Heart right ventricle (tissue), 16 donors: Measurements from ENCODE around the gene ZNF8. TPM values are rescaled to one million over a fixed set of nuclear protein-coding genes. Genes with fewer than 3 reads are reported as not detected.
A peak's percentile ranks its signal among the peaks of the same experiment; 100 is the strongest.
"Not testable (repeated sequence)": the region's sequence is repeated elsewhere in the genome, so short reads cannot be mapped to it uniquely, and the experiment has no call there.

Experiments used
- ATAC-seq, 8 donors: fragments of 200-7000 bp; cut with Tn5 transposase; one replicate each; pipeline ENCODE4 v1.9.1; 2020; ENCODE audit warnings: mild to moderate bottlenecking in 8 of 8, moderate library complexity in 8 of 8, moderate number of reproducible peaks in 1 of 8
- DNase-seq, 2 donors: peaks; one replicate each; pipeline ENCODE4 v3.0.0-alpha.2; 2020
- H3K27ac ChIP-seq, 10 donors: fragments of 200-600 bp; sonication (generic) in 2 of 10; one replicate each; pipeline versions ENCODE4 v1.5.0 to v1.8.0; 2020 to 2022; ENCODE audit warnings: mild to moderate bottlenecking in 3 of 10
- H3K27me3 ChIP-seq, 7 donors: fragments of 200-600 bp; one replicate each; pipeline ENCODE4 v1.8.0; 2021 to 2022; ENCODE audit warnings: mild to moderate bottlenecking in 2 of 7
- H3K36me3 ChIP-seq, 9 donors: fragments of 200-600 bp; sonication (generic) in 1 of 9; one replicate each; pipeline versions ENCODE4 v1.5.0 to v1.8.0; 2020 to 2022; ENCODE audit warnings: mild to moderate bottlenecking in 2 of 9
- H3K4me1 ChIP-seq, 9 donors: fragments of 200-600 bp; sonication (generic) in 1 of 9; one replicate each; pipeline versions ENCODE4 v1.5.0 to v1.8.0; 2020 to 2022; ENCODE audit warnings: mild to moderate bottlenecking in 4 of 9
- H3K4me3 ChIP-seq, 10 donors: fragments of 200-600 bp; sonication (generic) in 2 of 10; one replicate each; pipeline versions ENCODE4 v1.5.0 to v1.8.0; 2020 to 2022; ENCODE audit warnings: mild to moderate bottlenecking in 7 of 10, moderate library complexity in 2 of 10
- H3K9me3 ChIP-seq, 11 donors: fragments of 200-600 bp in 10 of 11; sonication (generic) in 2 of 11; one replicate each; pipeline versions ENCODE4 v1.5.0 to v1.8.0; 2013 to 2022; ENCODE audit warnings: mild to moderate bottlenecking in 2 of 11, control low read depth in 1 of 11, moderate library complexity in 1 of 11
- CTCF ChIP-seq, 9 donors: fragments of 200-600 bp; sonication (generic) in 2 of 9; IDR thresholded peaks; one replicate each; pipeline versions ENCODE4 v1.5.0 to v1.8.0; 2021 to 2022; ENCODE audit warnings: antibody characterized with exemption in 9 of 9, mild to moderate bottlenecking in 5 of 9, moderate library complexity in 1 of 9
- WGBS, 2 donors: extraction: QIAGEN DNeasy Blood & Tissue Kit; methylation state at CpG; one replicate each; pipeline ENCODE4 v1.1.7; 2013; ENCODE audit warnings: inconsistent platforms in 1 of 2; 5-methylcytosine and 5-hydroxymethylcytosine counted together
- intact Hi-C, 10 donors: fragments of 100-400 bp; cut with DNase I; formaldehyde crosslinking; loops; one replicate each; pipeline versions ENCODE4 v1.11.1 to v1.14.2; 2022
- polyA plus RNA-seq, 2 donors: library from polyadenylated mRNA; stranded (reverse); fragments of 200-250 nt; gene quantifications; one replicate each; pipeline ENCODE4 v1.2.3, GENCODE V29; 2013
- total RNA-seq, 10 donors: library from RNA; stranded (reverse); fragmentation: NEBNext Ultra II Directional in 3 of 10; extraction: Animal tissue kit (Norgen Biotek cat#: 25700) in 3 of 10; gene quantifications; one replicate each; pipeline versions ENCODE4 v1.2.1 to v1.2.4, GENCODE V29; 2021 to 2023
- donor health status: Arrhythmogenic right ventricular cardiomyopathy.
- donor health status: ischemic (EF 13 %, LVEDD 7.1; RV severe dilation, severe dysfunction).
- donor health status: healthy with polysubstance abuse.
- donor health status: DM: no; HTN: yes; CAD: no.
- donor health status: DM: no; HTN: no; CAD: no.
- donor health status: ischemic (EF 25% LVEDD 6.9; RV normal size, moderate dysfunction).
- donor health status: ischemic (EF 25% LVEDD 5.7; RV mildly dilated, moderate dysfunction).
- donor health status: healthy.
- donor health status: DM: yes; HTN: yes; CAD: no.
- donor health status: Ischemic cardiomyopathy.
- donor health status: ischemic (EF 35%, LVEDD 5.7; RV mildly dilated, moderate dysfunction).
- donor health status: nonischemic (EF 11% LVEDD 7.7; RV severe dilation, severe dysfunction).
- donor health status: DM: yes; HTN: yes; CAD: no.
- donor health status: PGD.
- donor health status: ischemic (EF 29% LVEDD 5.4; RV normal size, mild dysfunction).
- donor health status: nonischemic (EF 23%, LVEDD 6.1; RV moderate dilation, normal function).

ZNF8 gene
- total and polyA plus RNA-seq, 12 donors: 1.4 to 6.2 (median 5.3) TPM

DNA sequence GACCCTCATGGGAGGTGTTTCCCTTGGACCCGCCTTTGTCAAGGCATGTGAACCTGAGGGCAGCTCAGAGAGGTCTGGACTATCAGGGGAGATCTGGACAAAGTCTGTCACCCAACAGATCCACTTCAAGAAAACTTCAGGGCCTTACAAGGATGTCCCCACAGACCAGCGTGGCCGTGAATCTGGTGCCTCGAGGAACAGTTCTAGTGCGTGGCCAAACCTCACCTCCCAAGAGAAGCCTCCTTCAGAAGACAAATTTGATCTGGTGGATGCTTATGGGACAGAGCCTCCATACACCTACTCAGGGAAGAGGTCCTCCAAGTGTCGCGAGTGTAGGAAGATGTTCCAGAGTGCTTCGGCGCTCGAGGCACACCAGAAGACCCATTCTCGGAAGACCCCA, 59.6 kb downstream of the ZNF8 start:
- DNase-seq: no peak
- no peaks in the 10 kb centered on the region for H3K4me1 ChIP-seq
- no peak overlapping the region for H3K4me3 ChIP-seq
- no peak for ATAC-seq
- peaks cover 0 to 4% (median 0%) of the 10 kb centered on the region in 11 donors for H3K9me3 ChIP-seq
- no peak for TF ChIP-seq CTCF (IDR thresholded peaks at IDR 0.05)
- no peak overlapping the region for H3K27ac ChIP-seq
- WGBS, 2 donors: 98 to 100% methylated on average over 11 of the region's 11 CpGs
- intact Hi-C loops: no loop called here
- no peaks in the 10 kb centered on the region for H3K27me3 ChIP-seq
- H3K36me3 ChIP-seq: peaks cover 0 to 66% (median 17%) of the 10 kb centered on the region in 9 donors

DNA sequence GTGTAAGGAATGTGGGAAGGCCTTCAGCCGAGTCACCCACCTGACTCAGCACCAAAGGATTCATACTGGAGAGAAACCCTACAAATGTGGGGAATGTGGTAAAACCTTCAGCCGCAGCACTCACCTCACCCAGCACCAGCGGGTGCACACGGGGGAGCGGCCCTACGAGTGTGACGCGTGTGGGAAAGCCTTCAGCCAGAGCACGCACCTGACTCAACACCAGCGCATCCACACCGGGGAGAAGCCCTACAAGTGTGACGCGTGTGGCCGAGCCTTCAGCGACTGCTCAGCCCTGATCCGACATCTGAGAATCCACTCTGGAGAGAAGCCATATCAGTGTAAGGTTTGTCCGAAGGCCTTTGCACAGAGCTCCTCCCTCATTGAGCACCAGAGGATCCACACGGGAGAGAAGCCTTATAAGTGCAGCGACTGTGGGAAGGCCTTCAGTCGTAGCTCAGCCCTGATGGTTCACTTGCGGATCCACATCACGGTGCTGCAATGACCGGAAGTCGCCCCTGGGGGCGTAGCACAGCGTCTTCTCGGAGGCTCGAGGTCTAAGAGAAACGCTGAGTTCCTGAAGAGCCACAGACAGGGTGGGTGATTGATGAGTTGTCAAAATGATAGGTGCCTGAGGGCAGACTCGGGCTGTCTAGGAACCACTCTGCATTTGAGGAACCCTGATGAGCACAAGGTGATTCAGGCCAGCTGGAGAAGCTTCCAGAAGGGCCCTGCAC, 60.2 kb downstream of the ZNF8 start:
- WGBS, 2 donors: 79 to 80% methylated on average over 30 of the region's 30 CpGs
- no peak for DNase-seq

DNA sequence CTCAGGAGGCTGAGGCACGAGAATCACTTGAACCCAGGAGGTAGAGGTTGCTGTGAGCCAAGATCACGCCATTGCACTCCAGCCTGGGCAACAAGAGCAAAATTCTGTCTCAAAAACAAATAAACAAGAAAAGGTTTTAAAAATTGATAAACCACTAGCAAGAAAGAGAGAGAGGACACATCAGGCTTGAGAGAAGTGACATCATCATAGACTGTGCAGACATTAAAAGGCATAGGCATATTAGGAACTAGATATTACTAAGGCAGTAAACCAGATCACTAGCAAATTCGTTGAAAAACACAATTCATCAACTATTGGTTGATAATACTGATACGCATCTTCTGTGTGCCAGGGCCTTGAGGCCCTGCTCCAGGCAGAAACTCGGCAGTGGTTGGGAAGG, 66.8 kb downstream of the ZNF8 start:
- H3K9me3 ChIP-seq: no peaks in the 10 kb centered on the region
- intact Hi-C loops: no loop called here
- no peak for DNase-seq
- no peak overlapping the region for H3K27ac ChIP-seq
- ATAC-seq: no peak
- H3K4me3 ChIP-seq: no peak overlapping the region
- H3K36me3 ChIP-seq: peaks cover 0 to 11% (median 0%) of the 10 kb centered on the region in 9 donors
- peaks cover 0 to 63% (median 48%) of the 10 kb centered on the region in 7 donors for H3K27me3 ChIP-seq
- TF ChIP-seq CTCF (IDR thresholded peaks at IDR 0.05): no peak
- H3K4me1 ChIP-seq: peaks cover 2 to 28% (median 11%) of the 10 kb centered on the region in 9 donors
- WGBS, 2 donors: 73 to 74% methylated on average over 5 of the region's 5 CpGs

More for the DNA sequence above, 60.2 kb downstream of the ZNF8 start:
- H3K9me3 ChIP-seq: peaks cover 0 to 4% (median 0%) of the 10 kb centered on the region in 11 donors
- H3K4me1 ChIP-seq: no peaks in the 10 kb centered on the region
- no peaks in the 10 kb centered on the region for H3K27me3 ChIP-seq
- H3K36me3 ChIP-seq: peaks cover 0 to 66% (median 17%) of the 10 kb centered on the region in 9 donors
- TF ChIP-seq CTCF (IDR thresholded peaks at IDR 0.05): no peak
- ATAC-seq: no peak
- intact Hi-C loops: no loop called here
- H3K27ac ChIP-seq: no peak overlapping the region
- H3K4me3 ChIP-seq: no peak overlapping the region

GRCh38 chr19:58346961-58347929, 68.5 kb downstream of the ZNF8 start:
- no peaks in the 10 kb centered on the region for H3K9me3 ChIP-seq
- TF ChIP-seq CTCF (IDR thresholded peaks at IDR 0.05): no peak
- intact Hi-C loops: no loop called here
- H3K36me3 ChIP-seq: peaks cover 0 to 4% (median 0%) of the 10 kb centered on the region in 9 donors
- peak; percentile 87 to 97 (median 90) for ATAC-seq
- peak overlapping the region in 9 of 10 donors; percentile 42 to 81 (median 61) for H3K27ac ChIP-seq
- peak; percentile 26 to 61 for DNase-seq
- H3K27me3 ChIP-seq: peaks cover 1 to 80% (median 57%) of the 10 kb centered on the region in 7 donors
- peaks cover 4 to 32% (median 18%) of the 10 kb centered on the region in 9 donors for H3K4me1 ChIP-seq
- H3K4me3 ChIP-seq: peak overlapping the region; percentile 30 to 75 (median 57)
- 2% methylated on average over 73 to 82 of the region's 82 CpGs for WGBS, 2 donors

GRCh38 chr19:58348080-58348479, 69.3 kb downstream of the ZNF8 start:
- peak overlapping the region in 4 of 10 donors; percentile 6 to 81 (median 48) for H3K27ac ChIP-seq
- peaks cover 6 to 85% (median 63%) of the 10 kb centered on the region in 7 donors for H3K27me3 ChIP-seq

More at GRCh38 chr19:58348080-58348479, 69.3 kb downstream of the ZNF8 start:
- intact Hi-C loops, H3K36me3 ChIP-seq, ATAC-seq, DNase-seq, H3K9me3 ChIP-seq: not testable (repeated sequence)
- Histone ChIP-seq H3K4me3 (peak overlapping the region; percentile 10 to 75 (median 57)), H3K4me1 (peaks cover 4 to 32% (median 18%) of the 10 kb centered on the region in 9 donors)
- 27 to 36% methylated on average over 12 of the region's 12 CpGs for WGBS, 2 donors
